HG02678 (cell line): ENCODE results near the gene TMEM131L.
"Not testable (repeated sequence)": the region's sequence is repeated elsewhere in the genome, so short reads cannot be mapped to it uniquely, and the experiment has no call there.

ENCODE experiments used
- ATAC-seq: cut with Tn5 transposase; IDR thresholded peaks from one replicate; pipeline ENCODE4 v1.9.1; 2021; ENCODE audit warnings: mild to moderate bottlenecking, moderate library complexity; ENCODE audit not compliant: unreplicated experiment

TMEM131L gene

DNA sequence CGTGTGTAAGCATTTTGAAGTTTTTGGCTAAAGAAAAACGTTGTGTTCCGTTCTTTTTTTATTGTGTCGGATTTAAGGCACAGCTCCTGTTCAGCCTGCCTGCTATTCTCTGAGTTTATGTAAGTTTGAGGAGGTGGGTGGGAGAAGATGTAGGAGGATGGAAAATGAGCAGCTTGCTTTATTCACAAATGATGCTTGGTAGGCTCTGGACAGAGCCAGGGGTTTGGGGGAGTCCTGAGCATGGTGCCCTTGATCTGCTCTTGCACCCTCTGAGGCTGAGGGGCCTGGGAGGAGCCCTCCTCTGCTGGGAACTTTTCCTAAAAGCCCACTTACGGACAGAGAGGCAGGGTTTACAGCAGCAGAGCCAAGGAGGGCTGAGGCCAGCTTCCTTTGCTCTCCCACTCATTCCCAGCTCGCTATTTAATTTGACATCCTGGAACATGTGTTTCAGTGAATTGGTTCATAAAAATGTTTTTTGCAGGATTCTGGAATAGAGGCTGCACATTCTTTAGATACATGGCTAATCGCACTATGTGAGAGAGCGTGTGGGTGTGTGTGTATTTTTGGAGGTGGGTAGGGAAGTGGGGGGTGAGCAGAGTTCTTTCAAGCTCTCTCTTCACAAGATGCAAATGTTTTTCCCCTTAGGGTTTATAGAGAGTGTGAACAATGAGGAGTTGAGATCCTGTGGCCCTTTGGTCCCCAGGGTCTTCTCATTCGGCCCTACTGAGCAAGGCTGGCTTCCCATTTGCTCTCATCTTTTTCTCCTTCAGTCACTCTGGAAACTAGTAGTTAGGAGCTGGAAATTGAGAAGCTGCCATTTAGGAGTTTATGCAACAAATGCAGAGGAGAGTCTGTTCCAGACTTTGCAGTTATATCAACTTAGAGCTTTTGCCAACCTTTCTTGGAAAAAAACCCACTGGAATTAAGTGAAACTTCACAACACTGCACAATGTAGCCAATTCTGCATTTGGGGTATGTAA lies 32.1 kb downstream of the TMEM131L start:
- peak; percentile 76 for ATAC-seq

DNA sequence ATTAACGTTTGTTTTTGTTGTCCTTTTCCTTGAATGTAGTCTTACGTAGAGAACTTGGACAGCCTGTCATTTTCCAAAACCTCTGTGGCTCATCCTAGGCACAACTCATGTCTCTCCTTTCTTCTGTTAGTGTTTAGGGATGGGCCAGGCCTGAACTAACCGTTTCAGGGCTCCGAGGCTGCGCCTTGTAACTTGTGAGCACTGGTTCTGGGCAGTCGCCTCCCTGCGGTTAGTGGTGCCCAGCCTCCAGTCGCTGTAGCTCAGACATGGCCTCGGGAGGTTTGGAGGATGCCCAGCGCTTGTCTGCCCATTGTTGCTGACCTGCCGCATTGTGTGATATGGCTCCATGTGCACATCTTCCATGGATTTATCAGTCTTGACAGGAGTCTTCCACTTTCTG lies 32.8 kb downstream of the TMEM131L start:
- no peak for ATAC-seq

DNA sequence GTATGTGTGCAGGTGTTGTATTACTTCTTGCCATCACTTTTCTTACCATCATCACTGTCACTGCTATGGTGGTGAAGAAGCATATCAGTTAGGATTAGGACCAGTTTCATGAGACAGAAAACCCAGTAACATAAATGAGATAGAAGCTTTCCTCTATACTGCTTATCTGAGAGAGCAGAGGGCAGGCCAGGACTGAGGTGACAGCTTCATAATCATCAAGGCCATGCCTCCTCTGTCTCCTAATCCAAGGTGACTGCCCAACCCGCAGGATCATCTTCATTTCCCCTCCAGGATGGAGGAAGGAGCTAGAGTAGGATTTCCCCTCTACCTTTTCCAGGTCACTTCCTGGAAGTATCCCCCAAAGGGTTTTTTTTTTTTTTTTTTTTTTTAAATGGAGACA lies 35.4 kb downstream of the TMEM131L start:
- ATAC-seq, result no peak

DNA sequence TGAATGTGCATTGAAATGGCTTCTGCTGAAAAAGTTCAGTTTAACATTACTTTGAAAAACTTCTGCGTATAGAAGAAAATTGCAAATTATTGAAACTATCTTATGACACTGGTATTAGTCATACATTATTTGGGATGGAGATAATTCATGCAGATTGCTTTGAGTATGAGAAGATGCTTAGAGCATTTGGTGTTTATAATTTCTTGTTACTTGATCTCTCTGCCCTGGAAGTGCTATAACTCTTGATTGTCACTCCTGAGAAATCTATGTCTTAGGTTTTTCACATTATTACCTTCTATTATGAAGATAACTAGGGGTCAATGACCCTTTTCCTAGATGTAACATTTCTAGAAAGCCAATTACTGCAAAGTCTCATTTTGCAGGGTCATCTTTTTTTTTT lies 36.4 kb downstream of the TMEM131L start:
- no peak for ATAC-seq

DNA sequence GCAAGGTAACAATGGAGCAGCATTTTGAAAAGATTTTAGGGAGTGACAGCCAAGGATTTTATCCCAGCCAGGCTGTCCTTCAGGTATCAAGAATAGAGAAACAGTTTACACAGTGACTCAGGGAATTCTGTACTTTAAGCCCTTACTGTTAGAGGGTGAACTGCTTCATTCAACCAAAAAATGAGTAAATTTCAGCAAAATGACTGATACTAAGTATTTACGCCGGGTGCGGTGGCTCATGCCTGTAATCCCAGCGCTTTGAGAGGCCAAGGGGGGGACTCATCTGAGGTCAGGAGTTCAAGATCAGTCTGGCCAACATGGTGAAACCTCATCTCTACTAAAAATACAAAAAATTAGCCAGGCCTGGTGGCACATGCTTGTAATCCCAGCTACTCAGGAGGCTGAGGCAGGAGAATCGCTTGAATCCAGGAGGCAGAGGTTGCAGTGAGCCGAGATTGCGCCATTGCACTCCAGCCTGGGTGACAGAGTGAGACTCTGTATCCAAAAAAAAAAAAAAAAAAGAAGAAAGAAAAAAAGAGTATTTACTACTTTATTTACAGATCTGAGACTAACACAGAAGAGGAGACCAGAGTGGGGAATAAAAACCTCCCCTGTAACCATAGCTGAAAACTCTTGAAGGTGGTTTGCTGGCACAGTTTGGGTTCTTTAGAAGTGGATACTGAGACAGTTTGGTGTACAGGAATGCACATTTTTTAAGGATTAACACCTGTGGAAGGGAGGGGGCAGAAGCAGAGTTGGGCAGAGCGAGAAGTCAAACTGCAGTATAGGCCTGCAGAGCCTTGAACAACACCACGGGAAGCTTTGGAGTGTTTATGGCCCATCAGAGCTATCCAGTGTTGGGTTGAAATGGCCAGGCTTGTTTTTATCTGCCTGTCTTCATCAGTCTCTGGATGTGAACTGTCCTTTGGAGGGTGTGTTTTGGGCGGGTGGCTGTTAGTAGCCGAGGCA lies 40.5 kb downstream of the TMEM131L start:
- ATAC-seq, result no peak

DNA sequence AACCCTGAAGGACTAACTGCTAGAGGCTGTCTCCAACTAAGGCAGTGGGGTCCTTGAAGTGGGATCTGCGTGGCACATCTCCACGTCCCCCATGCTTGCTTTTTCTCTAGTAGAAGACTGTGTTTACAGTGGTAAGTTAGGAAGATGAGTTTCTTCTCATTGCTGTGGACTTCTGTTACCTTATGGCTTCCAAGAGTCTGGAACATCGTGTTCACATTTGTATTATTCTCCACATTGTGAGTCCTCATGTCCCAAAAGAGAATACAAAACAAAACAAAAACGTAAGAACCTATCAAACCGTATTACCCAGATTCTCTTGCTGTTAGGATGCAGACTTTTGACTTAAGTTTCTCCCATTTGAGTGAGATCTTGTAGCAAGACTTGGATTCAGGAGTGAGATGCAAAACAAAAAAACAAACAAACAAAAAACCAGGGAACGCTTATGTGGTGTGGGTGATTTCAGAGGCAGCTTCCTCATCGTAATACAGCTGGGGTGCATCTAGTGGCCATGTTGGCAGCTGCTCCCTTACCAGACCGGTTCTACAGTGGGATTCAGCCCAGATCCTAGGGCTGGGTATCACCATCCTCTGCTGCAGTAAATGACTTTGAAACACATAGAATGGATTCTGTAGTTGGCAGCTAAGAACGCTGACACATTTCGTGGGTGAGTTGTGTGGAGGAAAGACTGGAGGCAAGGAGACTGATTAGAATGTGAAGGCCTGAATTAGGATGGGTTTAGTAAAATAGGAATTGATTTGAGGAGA lies 41.3 kb downstream of the TMEM131L start:
- no peak for ATAC-seq

DNA sequence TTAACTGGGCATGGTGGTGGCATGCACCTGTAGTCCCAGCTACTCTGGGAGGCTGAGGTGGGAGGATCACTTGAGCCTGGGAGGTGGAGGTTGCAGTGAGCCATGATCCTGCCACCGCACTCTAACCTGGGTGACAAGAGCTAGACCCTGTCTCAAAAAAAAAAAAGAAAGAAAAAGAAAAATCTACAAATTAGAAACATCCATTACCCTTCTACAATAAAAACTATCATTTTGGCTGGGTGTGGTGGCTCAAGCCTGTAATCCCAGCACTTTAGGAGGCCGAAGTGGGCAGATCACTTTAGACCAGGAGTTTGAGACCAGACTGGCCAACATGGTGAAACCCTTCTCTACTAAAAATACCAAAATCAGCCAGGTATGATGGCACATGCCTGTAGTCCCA lies 43.1 kb downstream of the TMEM131L start:
- ATAC-seq, result not testable (repeated sequence)

DNA sequence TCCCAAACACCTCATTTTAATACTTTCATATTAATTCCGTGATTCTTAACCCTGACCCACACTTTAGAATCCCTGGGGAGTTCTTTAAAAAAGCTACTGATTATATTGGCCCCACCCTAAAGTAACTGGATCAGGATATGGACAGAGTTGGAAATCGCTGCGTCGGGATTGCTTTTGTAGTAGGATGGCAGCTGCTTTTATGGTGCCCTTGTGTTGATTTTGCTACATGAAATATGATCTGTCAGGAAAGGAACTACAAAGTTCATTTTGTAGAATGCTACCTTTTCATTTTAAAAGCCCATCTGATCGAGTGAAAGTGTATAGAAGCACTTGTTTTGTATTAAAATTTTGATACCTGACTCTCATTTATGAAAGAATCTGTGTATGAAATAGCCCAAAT lies 43.6 kb downstream of the TMEM131L start:
- ATAC-seq, result no peak

DNA sequence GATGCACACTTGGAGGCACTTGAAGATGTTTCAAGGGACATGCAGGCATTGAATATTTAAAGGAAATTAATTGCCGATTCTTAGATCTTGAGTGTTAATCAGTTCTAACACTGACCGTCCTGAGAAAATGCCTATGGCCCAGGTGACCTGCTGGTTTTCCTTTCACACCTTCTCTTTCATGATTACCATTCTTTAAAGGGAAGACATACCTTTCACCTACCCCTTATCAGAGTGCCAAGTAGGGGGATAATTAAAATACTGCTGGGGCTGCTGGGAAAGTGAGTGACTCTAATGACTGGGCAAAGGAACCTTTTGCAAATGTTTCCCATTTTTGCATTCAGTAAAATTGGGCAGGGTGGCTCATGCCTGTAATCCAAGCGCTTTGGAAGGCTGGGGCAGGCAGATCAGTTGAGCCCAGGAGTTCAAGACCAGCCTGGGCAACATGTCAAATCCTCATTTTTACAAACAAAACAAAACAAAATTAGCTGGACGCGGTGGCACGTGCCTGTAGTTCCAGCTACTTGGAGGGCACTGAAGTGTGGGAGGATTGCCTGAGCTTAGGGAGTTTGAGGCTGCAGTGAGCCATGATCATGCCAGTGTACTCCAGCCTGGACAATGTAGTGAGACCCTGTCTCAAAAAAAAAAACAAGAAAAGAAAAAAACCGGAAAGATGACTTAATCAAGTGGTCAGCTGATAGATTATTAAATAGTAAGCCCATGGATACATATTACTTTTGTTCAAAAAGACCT lies 44.3 kb downstream of the TMEM131L start:
- ATAC-seq, result no peak

DNA sequence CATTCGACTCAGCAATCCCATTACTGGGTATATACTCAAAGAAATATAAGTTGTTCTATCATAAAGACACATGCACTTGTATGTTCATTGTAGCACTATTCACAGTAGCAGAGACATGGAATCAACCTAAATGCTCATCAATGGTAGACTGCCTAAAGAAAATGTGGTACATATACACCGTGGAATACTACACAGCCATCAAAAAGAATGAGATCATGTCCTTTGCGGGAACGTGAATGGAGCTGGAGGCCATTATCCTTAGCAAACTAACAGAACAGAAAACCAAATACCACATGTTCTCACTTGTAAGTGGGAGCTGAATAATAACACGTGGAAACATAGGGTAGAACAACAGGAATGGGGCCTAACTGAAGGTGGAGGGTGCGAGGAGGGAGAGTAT lies 44.9 kb downstream of the TMEM131L start:
- ATAC-seq, result no peak

DNA sequence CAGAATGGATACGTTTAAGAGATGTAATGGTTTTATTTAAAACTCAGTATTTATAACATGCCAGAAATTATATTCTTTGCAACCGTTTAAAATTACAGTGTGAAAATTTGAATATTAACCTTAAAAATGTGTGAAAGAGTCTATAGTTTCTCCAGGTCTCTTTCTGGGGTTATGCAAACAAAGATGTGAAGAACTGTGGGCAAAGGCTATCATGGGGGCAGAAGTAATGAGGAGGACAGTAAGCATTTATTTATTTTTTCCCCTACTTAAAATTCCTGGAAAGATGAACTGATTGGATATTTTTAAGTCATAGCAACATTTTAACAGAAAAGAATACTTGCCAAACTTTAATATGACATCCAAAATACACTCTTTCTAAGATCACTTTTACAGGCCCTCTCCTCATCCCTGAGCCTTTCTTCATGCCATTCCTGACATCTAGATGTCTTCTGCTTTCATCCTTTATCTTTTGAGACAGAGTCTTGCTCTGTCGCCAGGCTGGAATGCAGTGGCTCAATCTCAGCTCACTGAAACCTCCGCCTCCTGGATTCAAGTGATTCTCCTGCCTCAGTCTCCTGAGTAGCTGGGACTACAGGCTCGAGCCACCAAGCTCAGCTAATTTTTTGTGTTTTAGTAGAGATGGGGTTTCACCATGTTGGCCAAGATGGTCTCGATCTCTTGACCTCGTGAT lies 46.1 kb downstream of the TMEM131L start:
- no peak for ATAC-seq

DNA sequence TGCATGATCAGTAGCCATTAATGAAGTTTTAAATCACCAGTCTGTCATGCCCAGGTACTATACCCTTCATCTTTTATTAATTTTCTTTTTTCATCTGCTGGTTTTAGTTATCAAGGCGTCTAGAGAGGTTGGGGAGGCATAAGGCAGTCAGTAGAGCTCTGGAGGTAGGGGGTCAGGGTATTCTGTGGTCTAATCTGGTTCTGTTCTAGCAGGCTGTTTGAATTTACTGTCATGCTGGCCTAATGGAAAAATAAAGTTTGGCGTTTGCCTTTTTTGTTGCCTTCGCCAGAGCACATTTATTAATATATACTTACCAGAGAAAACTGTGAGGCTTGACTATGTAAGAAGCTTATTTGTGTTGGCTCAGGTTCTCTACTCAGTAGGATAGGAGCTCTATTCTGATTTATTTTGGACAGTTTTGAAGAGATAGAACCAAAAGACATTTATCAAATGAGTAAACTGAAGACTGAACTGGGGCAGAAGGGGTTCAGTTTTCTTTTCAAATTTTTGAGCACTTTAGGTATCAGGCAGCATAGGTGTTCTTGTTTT lies 46.9 kb downstream of the TMEM131L start:
- no peak for ATAC-seq

DNA sequence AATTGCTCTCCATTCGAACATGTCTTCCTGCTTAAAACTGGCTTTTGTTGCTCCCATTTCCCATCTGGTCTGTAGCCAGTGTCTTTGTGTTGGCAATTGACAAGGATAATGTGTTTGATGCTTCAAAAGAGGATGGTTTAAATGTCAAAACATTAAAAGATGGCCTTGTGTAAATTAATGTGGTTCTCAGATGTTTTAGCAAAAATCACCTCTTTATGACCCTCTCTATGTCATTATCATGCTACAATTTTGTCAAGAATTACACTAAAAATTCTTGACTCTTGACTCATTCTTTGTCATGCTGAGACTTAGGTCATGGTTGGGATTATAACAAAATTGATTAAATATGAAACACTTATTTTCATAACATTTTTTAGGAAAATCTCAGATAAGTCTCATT lies 47.4 kb downstream of the TMEM131L start:
- no peak for ATAC-seq

DNA sequence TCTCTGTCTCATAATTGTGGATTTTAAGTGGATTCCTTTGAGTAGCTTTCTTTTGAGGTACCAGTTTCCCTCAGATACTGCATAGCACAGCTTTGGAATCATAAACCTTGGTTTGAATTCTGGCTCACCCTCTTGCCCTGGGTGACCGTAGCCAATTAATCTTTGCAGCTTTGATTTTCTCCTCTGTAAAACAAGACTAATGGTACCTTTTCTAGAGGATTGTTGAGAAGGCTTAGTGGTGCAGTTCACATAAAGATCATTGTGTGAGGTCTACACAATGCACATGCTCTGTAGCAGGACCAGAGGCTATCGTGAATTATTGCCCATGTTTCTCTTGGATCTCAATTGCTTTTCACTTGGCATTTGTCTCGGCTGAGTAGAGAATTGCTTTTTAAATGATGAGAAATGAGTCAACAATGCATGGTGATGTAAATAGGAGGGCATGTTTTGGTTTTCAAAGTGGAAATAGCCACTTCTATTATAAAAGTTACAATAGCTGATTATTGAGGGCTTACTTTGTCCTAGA lies 47.9 kb downstream of the TMEM131L start:
- no peak for ATAC-seq

DNA sequence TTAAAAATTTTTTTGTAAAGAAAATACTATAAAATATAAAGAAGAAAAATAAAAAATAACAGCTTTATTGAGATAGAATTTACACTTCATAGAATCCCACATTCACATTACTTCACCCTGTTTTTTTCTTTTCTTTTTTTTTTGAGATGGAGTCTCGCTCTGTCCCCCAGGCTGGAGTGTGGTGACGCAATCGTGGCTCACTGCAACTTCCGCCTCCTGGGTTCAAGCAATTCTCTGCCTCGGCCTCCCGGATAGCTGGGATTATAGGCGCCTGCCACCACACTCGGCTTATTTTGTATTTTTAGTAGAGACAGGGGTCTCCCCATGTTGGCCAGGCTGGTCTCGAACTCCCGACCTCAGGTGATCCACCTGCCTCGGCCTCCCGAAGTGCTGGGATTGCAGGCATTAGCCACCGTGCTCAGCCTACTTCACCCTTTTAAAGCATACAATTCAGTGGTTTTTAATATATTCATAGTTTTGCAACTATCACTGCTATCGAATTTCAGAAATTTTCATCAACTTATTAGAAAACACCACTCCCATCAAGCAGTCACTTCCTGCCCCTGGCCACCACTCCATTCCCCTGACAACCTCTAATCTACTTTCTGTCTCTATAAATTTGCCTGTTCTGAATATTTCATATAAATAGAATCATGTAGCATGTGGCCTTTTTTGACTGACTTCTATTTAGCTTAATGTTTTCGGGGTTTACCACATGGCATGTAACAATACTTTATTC lies 48.7 kb downstream of the TMEM131L start:
- no peak for ATAC-seq

DNA sequence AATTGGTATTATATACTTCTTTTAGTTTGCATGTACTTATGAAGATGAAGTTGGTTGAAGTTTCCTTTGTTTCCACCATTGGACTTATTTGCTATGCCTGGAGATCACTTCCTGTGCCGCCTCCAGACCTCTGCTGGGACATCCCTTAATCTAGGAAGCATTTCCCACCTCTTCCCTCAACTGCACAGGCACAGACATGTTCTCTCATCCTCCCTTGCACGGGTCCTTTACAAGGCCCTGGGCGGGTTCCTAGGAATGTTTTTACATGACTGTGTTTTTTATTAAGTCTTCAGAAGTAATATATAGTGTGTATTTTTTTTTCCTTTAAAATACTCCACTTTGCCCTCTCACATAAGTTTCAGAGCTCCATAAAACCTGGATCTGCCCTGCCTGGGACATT lies 51.0 kb downstream of the TMEM131L start:
- ATAC-seq, result no peak

DNA sequence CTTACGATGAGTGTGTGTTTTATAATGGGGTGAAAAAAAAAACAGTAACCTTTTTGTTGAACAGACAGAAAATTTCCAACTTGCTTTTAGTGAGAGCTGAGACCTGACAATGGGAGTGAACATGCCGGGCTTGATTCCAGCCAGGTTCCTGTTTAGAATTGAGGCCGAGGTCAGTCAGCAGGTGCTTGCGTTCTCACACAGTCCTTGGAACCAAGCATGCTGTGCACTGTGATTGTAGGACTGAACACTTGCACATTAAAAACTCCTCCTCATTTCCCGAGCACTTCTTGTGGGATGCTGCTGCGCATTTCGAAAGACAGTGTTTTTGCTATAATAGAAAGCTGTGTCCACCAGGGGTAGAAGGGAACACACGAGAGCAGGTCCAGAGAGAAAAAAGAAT lies 51.8 kb downstream of the TMEM131L start:
- ATAC-seq, result no peak

DNA sequence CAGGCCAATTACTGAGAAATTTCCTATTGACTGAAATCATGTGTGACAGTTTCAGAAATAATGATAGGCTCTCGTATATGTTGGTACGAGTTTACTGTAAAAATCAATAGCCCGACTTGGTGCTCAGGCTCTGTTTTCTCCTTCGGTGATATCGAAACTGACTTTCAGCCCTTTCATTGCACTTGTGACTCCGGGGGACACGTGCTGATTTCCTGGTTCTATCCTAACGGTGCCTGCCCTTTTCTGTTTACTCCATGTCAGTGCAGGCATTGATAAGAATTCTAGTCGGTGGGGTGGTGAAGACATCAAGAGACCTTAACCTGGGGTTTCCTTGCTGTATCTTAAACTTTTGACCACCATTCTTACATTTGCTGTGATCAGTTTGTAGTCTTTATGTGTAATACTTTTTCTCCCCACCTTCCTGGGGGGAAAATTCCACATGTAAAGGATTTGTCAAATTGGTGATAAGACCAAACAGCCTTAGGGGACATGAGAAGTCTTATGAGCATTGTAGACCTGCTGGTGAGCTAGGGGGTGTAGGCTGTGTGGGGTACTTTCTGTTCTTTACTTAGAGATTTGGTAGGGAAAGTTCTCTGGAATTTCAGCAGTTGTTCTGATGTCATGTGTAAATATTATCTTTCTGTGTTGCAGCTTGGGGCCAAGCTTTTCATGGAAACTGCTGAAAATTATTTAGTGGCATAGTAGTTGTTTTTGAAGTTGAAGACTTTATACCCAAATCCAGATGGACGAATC lies 52.7 kb downstream of the TMEM131L start:
- no peak for ATAC-seq
